Calu3 (cell line): ENCODE results near the gene ERN1. TPM values are rescaled to one million over a fixed set of nuclear protein-coding genes. Genes with fewer than 3 reads are reported as not detected.

Experiments
- BruUV-seq: library from RNA; stranded (reverse); fragments of 400-500 nt; replicated peaks from 2 replicates; lab custom pipeline; 2021; lab: Mats Ljungman, UMichigan
- CTCF ChIA-PET: fragments of 300-600 bp; sonication (Branson Sonifier 250); formaldehyde crosslinking; loops from one replicate; lab custom pipeline; 2022; ENCODE audit warnings: antibody characterized with exemption; lab: Charles Lee
- DNase-seq: peaks from one replicate; pipeline ENCODE4 v3.0.0; 2022
- H3K27ac Mint-ChIP-seq: one replicate; pipeline ENCODE4 v1.8.0; 2022; ENCODE audit warnings: mixed read lengths; ENCODE audit not compliant: unreplicated experiment
- H3K27me3 Mint-ChIP-seq: one replicate; pipeline ENCODE4 v1.8.0; 2022; ENCODE audit warnings: mixed read lengths; ENCODE audit not compliant: unreplicated experiment
- H3K36me3 Mint-ChIP-seq: one replicate; pipeline ENCODE4 v1.8.0; 2022; ENCODE audit warnings: mild to moderate bottlenecking, moderate library complexity, mixed read lengths; ENCODE audit not compliant: insufficient read depth, unreplicated experiment
- H3K4me1 Mint-ChIP-seq: one replicate; pipeline ENCODE4 v1.8.0; 2022; ENCODE audit warnings: mild to moderate bottlenecking, low read depth, mixed read lengths; ENCODE audit not compliant: unreplicated experiment
- H3K4me3 Mint-ChIP-seq: one replicate; pipeline ENCODE4 v1.8.0; 2022; ENCODE audit warnings: mild to moderate bottlenecking, low read depth, moderate library complexity, mixed read lengths; ENCODE audit not compliant: unreplicated experiment
- H3K9me3 Mint-ChIP-seq: one replicate; pipeline ENCODE4 v1.8.0; 2022; ENCODE audit warnings: low read depth, mixed read lengths; ENCODE audit not compliant: unreplicated experiment
- CTCF ChIP-seq: fragments of 200-600 bp; IDR thresholded peaks from one replicate; pipeline ENCODE4 v1.8.0; 2022; ENCODE audit warnings: antibody characterized with exemption; ENCODE audit not compliant: unreplicated experiment
- intact Hi-C: fragments of 100-400 bp; cut with micrococcal nuclease; formaldehyde crosslinking; loops from one replicate; pipeline ENCODE4 v1.10.0; 2022; ENCODE audit not compliant: unreplicated experiment
- total RNA-seq: library from RNA; stranded (reverse); gene quantifications from 2 replicates; pipeline ENCODE4 v1.2.3, GENCODE V29; 2022

ERN1 gene
- total RNA-seq, 1 experiment from 2014 or later: 16.5 TPM

DNA sequence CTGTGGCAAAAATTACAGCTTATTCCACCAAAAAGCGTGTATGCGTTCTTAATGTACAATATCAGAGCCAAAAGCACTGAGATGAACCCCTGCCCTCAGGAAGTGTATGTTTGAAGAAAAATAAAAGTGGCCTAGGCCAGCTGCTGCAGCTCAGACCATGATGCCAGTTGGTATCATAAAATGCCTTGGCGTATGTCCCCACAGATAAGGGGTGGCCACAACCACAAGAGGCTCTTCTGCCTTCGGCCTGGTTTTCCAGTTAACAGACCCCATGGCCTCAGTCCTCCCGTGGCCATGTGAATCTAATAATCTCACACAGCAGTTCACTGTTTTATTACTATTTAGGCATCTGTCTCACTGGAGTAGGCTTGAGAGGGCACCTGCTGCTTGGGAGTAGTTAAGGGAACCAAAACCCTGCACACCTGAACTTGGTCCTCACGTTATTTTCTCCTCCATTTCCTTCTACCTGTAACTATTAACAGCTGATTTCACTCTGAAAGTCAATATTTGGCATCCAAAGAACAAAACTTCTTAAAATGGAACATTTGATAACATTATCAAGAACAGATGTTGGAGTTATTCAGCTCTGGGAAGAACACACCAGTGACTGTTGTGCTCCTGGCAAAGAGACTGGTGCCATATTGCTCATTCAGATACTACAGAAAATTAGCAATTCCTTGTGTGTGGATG lies 34.8 kb upstream of the ERN1 start:
- intact Hi-C loops: no loop called here
- no peak for DNase-seq
- H3K27ac Mint-ChIP-seq: no peak overlapping the region
- no peaks in the 10 kb centered on the region for H3K4me1 Mint-ChIP-seq
- BruUV-seq: no TSS peak
- no peaks in the 10 kb centered on the region for H3K36me3 Mint-ChIP-seq
- TF ChIP-seq CTCF: no peak
- no peaks in the 10 kb centered on the region for H3K27me3 Mint-ChIP-seq
- CTCF ChIA-PET: no interaction called here
- no peak overlapping the region for H3K4me3 Mint-ChIP-seq
- no peaks in the 10 kb centered on the region for H3K9me3 Mint-ChIP-seq

GRCh38 chr17:64163468-64163867 lies 33.5 kb upstream of the ERN1 start:
- CTCF ChIA-PET: interaction anchor here (0.7 kb wide), 1 partner anchor 119 kb away, joined by 3 read pairs; no protein-coding TSS in a partner anchor
- TF ChIP-seq CTCF: no peak
- intact Hi-C loops: no loop called here
- no peak for DNase-seq
- no peak overlapping the region for H3K27ac Mint-ChIP-seq
- H3K36me3 Mint-ChIP-seq: no peaks in the 10 kb centered on the region
- no peak overlapping the region for H3K4me3 Mint-ChIP-seq
- no peaks in the 10 kb centered on the region for H3K4me1 Mint-ChIP-seq
- no peaks in the 10 kb centered on the region for H3K27me3 Mint-ChIP-seq
- H3K9me3 Mint-ChIP-seq: no peaks in the 10 kb centered on the region
- no TSS peak for BruUV-seq

DNA sequence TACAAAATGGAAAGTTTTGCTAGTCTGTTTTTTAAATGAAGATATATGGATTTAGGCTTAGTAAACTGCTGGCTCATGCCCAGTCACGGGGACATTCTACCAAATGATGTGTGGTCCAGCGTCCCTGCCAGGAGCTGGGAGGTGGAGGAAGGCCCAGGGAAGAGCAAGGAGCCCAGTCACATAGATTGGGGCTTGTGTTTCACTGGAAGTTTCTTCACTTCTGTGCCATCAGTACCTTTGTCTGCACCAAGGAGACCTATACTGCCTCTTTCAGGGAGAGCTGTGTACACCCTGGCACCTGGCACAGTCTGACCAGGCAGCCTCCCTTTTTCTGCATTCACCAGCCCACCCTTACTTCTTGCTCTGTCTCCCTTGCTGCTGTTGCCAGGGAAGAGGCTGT lies 32.6 kb upstream of the ERN1 start:
- Mint-ChIP-seq H3K36me3 (no peaks in the 10 kb centered on the region), H3K27me3 (no peaks in the 10 kb centered on the region), H3K27ac (no peak overlapping the region), H3K9me3 (no peaks in the 10 kb centered on the region), H3K4me1 (no peaks in the 10 kb centered on the region), H3K4me3 (no peak overlapping the region)
- no peak for TF ChIP-seq CTCF
- intact Hi-C loops: no loop called here
- no peak for DNase-seq
- no TSS peak for BruUV-seq
- CTCF ChIA-PET: no interaction called here

DNA sequence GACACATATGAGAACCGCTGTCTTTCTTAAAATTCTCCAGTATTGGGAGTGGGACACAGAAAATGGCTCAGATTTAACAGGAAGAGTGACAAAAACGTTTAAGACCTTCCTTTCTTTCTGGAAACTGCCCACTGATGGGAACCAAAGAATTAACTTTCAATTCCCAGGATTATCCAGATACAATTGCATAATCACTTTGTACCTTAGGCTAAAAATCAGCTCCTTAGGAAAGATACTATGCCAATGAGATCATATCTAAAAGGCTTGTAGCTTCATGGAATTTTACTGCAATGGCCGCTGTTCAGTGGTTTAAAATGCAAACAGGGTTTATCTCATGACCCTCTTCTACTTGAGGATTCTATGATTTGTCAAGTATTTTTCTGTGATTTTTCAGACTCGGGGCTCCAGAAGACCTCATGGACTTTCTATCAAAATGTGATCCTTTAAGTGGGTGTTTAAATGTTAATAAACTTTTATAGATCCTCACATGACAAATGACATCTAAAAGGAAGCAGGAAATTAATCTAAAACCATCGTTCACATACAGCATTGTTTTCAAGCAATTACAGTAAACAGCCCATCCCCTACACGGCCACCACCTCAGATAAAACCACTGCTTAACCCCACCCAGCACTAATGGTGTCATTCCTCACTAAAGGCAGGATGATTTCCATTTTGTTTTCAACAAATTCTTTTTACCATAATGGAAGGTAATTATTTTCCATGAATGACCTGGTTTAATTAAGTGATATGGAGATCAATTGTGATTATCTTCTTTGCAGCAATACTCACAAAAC lies 31.6 kb upstream of the ERN1 start:
- intact Hi-C loops: no loop called here
- no peaks in the 10 kb centered on the region for H3K27me3 Mint-ChIP-seq
- no peak for DNase-seq
- H3K36me3 Mint-ChIP-seq: no peaks in the 10 kb centered on the region
- no peak overlapping the region for H3K4me3 Mint-ChIP-seq
- CTCF ChIA-PET: no interaction called here
- no peaks in the 10 kb centered on the region for H3K9me3 Mint-ChIP-seq
- TF ChIP-seq CTCF: no peak
- H3K4me1 Mint-ChIP-seq: peaks cover 1% of the 10 kb centered on the region
- no TSS peak for BruUV-seq
- no peak overlapping the region for H3K27ac Mint-ChIP-seq
